GM18870 (cell line): Measurements from ENCODE around the gene FMN1.
"Not testable (repeated sequence)": the region's sequence is repeated elsewhere in the genome, so short reads cannot be mapped to it uniquely, and the experiment has no call there.

Experiments
- ATAC-seq: cut with Tn5 transposase; IDR thresholded peaks from one replicate; pipeline ENCODE4 v1.9.1; 2021; ENCODE audit warnings: moderate library complexity; ENCODE audit not compliant: unreplicated experiment

FMN1 gene

DNA sequence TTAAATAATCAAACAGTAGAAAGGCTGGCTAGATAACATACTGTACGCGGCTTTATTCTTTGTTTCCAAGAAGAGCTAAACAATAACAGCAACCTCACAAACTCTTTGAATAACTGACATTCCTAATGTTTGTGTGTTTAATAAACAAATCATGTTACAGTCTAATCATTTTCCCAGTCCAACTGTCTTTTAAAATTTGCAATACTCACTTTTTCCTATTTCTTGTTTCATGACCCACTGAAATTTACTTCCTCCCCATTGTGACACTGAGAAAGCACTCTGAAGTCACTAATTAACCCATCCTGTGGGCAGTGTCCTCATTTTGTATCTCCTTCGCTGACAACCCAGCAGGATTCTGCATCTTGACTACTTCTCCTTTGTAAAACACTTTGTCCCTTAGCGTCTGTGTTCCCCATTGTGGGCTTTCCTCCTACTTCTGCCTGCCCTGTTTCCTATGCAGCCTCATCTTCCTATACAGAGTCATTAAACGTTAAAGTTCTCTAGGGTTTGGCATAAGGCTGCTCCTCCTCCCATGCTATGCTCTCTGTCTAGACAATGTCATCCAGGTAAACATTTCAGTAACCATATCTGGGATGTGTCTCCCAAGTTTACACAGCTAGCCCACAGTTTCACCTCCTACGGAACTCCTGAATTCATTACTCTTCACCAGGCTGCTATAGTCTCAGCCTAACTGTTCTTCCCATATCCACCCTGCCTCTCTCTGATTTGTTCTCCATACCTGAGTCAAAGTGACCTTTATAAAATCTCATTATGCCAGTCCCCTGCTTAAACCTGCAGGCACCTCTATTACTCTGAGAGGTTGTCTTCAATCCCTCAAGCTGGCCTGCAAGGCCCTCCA, 327.8 kb downstream of the FMN1 start:
- ATAC-seq, result no peak

DNA sequence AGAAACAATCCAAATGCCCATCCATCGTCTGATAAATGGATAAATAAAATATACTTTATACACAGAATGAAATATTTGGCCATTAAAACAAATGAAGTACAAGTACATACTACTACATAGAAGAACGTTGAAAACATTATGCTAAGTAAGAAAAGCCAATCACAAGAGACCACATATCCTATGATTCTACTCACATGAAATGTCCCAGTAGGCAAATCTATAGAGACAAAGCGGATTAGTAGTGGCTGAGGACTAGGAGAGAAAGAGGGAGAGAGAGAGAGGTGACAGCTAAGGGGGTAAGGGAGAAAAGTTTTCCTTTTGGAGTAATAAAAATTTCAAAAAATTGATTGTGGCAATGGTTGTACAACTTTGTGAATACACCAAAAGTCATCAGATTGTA, 329.7 kb downstream of the FMN1 start:
- ATAC-seq, result no peak

DNA sequence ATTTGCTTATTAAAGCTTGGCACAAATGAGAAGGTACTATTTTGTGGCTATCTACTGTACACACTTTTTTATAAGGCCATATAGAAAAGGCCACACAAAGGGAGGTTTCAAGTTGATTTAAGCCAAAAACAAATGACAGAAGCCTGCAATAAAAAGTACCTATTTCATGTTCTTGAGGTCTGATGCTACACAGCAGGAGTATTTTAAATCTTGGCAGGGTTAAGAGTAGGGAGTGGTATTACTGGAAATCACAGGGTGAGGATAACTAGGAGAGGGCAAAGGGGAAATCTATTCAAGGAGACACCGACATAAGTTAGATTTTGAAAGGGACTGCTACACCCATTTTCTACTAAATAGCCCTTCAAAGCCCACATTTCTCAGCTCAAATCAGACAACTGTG, 330.5 kb downstream of the FMN1 start:
- no peak for ATAC-seq

DNA sequence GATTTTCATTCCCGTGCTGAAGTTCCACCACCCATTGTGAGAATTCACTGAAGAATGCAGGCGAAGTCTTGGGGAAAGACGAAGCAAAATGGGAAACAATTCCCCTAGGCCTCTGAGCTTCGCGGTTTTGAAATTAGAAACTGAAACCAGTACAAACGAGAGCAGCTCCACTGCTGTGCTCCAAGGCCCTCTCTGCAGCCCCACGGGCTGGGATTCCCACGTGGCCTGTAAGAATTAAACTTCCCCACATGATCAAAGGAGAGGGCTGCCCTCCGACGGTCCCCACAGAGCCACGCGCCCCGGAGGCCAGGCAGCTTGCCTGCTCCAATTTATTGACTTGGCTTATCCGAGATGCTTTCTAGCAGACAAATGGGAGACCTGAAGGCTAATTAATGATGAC, 332.8 kb downstream of the FMN1 start:
- ATAC-seq, result no peak

DNA sequence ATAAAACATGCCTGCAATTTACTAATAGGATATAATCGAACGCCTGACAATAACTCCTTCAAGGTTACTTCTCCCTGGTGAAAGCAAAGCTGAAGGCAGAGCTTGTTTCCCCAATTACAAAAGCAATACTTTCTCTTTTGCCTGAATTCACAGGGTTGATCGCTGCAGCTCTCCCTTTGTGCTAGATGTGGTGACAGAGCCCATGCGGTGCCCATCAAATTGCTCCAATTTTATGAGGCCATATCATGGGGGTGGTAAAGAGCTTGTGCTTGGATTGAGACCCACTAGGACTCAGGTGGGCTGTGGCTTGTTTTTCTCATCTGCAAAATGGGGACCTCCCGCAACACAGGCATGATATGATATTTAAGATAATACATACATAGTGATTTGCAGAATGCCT, 333.3 kb downstream of the FMN1 start:
- ATAC-seq, result no peak

DNA sequence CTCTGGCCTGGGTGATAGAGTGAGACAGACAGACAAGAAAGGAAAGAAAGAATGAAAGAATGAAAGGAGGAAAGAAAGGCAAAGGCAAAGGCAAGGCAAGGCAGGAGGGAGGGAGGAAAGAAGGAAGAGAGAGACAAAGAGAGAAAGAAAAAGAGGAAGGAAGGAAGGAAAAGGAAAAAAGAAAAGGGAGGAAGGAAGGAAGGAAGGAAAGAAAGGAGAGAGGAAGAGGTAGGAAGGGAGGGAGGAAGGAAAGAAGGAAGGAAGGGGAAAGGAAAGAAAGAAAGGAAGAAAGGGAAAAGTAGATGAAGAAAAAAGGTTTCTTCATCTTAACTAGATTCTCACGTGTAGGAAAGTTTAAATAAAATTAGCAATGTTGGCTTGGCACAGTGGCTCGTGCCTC, 334.5 kb downstream of the FMN1 start:
- ATAC-seq, result no peak

DNA sequence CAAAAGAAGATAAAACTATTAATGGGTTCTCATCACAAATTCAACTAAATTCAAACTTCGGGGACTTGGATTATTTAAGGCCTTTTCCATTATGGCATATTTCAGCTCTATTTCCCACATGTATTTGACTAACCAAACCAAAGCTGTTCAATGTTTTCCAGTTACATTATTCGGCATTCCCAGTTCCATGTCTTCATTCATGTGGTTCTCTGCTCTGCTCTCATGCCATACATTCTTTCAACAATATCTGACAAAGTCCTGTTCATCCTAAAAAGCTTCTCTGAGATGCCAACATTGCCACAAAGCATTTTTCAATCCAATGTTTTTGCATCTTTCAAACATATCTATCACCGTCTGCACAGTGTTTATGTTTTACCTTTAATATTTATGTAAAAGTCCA, 335.3 kb downstream of the FMN1 start:
- no peak for ATAC-seq

DNA sequence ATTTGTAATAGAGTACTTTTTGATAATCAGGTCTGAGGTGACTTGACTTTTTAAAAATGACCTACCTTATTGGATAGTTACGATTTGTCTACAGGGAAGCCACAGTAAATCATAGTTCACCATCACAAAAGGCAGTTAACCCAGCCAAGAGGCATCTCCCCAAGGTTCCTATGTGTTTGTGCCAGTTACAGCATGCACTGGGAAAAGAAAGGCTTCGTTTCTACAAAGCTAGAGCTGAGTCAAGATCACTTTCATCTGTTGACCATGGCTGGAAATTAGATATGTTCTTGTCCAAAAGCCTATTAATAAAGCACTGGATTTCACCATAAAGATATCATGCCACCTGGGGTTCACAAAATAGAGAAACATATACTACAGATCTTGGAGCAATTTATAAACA, 336.8 kb downstream of the FMN1 start:
- no peak for ATAC-seq

DNA sequence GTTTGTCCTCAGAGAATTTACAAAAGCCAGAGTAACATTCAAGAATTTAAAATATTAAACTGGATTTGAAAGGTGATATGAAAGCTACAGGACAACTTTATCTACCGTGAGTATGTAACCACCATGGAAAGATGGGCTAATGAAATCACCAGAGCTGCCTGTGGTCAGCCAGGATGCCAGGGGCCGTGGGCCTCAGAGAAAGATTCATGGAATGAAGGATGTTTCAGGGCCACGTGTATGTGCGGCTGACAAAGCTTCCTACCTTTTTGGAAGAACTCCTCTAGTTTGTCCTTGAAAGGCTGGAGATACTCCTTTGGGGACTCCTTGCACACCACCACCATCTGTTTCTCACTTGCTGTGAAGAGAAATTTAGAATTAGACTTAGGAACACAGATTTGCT, 337.8 kb downstream of the FMN1 start:
- no peak for ATAC-seq

DNA sequence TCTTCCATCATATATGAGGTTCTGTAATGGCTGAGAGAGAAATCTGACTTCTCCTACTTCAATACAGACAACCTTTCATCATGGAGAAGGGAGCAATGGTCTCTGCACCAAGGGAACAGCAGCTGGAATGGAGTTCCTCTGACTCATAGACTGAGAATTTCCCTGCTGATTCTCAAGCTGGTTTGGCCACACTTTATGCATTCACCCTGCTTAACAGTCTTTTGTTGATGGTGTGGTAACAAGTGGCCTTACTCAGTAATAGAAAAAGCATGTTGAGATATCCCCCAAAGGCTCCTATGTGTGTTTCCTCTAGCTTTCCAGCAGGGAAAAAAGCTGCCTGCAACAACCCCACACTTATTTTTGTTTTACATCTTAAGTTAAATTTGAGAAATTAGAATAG, 338.6 kb downstream of the FMN1 start:
- no peak for ATAC-seq

DNA sequence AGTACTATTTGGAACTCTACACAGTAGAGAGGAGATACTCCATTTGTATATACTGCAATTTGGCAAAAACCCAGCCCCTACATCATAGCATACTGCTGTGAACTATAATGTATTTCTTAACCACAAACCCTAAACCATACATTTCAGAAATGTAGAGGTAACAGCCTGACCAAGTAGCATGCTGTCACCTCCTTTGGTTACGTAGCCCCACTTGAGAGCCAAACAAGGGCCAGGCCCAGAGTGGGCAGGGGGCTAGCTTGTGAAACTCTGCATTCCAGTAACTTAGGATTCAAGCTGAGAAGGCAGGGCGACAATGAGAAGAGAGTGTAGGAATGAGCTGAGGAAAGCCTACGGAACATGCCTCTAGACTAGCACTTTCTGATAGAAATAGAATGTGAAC, 340.9 kb downstream of the FMN1 start:
- ATAC-seq, result no peak

DNA sequence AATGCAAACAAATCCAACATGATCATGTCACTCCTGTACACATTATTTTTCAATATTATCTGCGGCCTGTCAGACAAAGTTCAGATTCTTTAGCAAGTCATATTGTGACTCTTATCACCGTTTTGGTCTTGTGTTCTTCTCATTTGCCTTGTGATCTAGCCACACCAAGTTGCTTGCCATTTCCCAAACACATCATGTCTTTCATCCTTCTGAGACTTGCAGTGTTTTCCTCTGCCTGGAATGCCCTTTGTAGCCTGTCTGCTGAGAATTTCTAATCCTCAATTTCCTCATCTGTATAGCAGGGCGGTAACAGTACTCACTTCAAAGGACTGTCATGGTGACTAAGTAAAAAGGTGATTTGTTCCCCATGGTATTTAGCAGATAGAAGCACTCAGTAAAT, 341.7 kb downstream of the FMN1 start:
- no peak for ATAC-seq

DNA sequence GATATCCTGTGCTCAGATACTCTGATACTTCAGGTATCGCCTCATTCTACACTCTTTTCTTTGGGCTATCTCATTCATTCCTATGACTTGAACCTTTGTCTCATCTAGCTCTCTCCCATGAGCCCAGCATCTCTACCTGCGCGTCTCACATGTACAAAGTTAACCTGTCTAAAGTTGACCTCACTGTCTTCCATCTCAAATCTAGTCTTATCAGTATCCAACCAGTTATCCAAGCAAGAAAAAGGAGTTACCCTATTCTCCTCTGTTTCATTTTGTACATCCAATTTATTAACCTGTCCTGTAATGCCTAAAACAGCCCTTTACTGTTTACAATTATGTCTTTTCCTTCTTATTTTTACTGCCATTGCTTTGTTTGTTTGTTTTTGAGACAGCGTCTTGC, 342.5 kb downstream of the FMN1 start:
- ATAC-seq, result no peak

DNA sequence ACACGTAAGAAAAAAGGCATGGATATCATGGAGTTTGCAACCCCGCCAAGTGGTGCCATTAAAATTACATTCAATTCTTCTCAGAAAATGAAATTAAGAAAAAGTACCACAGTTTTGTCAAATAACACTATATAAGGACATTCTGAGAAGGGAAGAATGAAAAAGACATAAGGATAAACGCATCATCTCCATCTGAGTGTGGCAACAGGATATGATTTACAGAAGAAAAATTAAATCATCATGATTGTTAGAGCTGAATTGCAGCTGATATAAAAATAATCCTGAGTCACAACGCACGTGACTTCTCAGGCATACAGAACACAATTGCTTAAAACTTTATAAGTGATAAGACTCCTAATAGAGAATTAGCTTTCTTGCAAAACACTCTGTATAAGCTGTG, 342.9 kb downstream of the FMN1 start:
- no peak for ATAC-seq

DNA sequence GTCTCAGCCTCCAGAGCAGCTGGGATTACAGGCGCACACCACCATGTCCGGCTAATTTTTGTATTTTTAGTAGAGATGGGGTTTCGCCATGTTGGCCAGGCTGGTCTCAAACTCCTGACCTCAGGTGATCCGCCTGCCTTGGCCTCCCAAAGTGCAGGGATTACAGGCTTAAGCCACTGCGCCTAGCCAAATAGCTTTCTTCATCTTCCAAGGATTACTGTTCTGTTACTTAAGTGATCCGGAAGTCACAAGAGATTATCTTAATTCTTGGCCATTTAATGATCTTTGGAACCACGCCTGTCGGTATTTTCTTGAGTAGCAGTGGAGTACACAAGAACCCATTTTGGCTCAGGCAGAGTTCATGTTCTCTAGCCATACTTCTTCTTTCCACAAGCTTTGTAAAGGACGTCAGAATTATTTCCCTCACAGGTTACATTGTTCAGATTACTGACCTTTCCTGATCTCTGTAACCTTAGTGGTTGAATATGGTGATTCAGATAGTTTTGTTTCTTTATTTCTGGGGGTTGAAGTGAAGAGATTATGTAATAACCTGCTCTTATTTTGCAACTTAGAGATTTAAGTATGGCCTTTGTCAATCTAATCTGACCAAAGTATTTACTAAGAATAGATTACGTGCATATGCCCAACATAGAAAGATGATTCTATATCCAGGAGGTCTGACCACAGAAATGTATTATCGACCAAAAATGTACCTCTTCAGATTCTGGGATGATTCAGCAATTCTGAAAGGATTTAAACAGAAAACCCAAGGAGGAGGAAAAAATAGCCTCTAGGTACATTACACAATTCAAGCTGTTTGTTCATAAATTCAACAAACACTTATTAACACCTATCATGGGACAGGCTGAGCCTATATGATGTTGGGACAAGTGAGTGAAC, 344.5 kb downstream of the FMN1 start:
- ATAC-seq, result no peak

DNA sequence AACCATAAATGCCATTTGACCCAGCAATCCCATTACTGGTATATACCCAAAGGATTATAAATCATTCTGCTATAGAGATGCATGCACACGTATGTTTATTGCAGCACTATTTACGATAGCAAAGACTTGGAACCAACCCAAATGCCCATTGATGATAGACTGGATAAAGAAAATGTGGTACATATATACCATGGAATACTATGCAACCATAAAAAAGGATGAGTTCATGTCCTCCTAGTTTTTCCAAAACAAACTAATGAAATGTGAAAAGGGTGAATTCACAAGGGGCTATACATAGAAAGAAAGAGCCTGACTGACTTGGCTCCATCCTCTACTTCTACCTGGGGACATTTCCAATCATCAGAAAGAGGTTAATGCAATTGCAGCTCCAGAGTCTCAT, 347.8 kb downstream of the FMN1 start:
- ATAC-seq, result not testable (repeated sequence)

DNA sequence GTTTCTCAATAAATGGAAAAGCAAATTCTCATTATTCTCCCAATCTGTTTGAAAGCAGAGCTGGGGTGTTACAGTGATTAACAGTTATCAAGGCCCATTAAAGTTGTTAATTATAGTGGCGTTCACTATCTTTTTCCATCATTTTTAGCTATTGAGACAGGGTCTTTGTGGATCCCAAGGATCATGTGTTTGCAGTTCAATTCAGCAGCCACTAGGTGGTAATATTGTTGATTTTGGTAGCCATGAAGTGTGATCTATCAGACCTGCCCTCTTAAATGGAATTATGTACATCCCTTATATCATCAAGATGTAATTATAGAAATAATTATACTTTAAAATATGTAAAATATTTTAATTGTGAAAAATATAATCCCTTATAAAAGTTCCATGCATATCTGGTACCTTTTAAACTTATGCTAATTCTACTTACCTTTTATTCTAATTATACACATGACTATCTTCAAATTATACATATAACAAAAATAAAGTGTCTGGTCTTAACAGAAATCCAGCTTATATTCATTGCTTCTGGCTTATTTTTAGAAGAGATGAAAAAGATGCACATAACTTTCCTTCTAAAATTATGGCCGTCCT, 350.3 kb downstream of the FMN1 start:
- no peak for ATAC-seq

DNA sequence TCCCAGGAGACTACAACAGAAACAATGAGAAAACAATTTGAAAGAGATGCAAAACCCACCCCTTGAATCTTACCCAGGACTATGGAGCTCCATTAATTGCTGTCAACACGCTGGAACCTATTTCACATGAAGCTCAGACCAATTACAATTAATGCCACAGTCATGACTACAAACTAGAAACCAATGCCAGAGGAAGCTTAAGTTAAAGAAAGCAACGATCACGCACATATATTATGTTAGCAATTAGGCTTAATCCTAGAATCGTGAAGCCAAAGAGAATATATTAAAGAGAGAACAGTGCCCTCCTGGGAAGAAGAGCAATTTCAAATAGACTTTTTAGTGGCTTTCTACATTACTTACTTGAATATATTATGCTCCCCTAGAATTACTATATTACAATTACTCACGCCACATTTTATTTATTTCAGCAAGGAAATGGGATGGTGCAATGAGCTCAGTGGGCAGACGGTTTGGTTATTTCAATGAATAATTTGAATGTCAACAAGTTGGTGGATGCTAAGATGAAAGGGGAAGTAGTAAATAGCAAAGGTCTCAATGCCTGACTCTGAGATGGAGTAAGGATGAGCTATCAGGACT, 351.2 kb downstream of the FMN1 start:
- no peak for ATAC-seq

DNA sequence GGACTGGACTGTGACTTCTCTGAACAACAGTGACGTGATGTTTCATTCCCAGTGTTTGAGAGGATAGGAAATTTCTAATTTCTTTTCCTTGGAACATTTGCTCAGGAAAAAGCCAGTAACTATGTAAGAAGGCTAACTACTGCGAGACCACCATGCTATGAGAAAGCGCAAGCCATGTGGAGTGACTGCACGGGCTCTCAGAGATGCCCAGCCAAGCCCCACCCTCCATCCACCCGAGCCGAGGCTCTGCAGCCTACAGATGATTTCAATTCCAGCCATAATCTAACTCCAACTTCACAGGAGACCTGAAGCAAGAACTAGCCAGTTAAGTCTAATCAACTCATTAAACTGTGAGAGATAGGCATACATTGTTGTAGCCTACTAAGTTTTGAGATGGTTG, 352.4 kb downstream of the FMN1 start:
- ATAC-seq, result no peak

DNA sequence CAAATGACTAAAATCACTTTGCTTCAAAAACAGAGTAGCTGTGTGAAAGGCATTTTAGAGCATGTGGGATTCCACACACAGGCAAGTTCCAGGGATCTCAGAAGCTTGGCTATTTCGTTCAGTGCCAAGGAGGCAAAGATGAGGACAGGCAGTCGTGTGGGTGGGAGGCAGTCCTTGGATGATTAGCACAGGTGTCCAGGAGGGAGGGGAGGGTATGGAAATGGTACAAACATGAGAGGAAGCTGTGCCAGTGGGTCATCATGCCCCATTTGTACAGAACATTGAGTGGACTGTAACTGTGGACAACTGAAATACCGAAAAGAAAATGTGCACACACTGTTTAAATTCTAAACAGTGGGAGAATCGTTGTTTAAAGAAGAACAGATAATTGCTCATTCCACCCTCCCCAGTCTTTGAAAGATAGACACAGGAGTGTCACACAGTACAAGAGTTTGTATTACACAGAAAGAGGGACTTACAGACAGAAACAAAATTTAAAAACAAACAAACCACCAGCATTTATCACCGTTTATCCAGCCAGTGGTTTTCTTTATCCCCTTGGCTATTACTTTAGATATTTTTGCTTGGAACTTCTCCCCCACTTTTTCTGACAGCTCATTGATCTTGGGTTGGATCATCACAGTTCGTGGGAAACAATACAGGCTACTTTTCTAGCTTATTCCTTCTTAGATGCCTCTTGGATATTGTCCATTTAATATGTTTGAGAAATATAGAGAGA, 353.8 kb downstream of the FMN1 start:
- ATAC-seq, result no peak

DNA sequence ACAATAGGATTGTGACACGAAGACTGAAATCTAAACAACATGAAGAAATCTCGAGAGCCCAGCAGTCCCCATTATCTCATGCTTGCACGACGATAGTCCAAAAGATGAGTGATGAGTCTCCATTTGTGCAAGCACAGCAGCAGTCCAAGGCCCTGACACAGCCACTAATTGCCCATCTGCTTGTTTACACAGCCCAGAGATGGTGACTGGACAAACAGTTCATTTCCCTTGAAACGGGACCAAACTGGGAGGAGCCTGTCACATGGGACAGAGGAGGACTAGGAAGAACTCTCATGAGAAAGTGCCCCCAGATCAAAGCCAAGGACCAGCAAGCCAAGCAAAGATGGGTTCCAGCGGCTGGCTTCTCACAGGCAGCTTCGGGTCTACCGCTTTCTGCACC, 355.7 kb downstream of the FMN1 start:
- no peak for ATAC-seq
